Measurements from ENCODE around the gene RAB10.
"Not testable (repeated sequence)": the region's sequence is repeated elsewhere in the genome, so short reads cannot be mapped to it uniquely, and the experiment has no call there.

Gene RAB10

DNA sequence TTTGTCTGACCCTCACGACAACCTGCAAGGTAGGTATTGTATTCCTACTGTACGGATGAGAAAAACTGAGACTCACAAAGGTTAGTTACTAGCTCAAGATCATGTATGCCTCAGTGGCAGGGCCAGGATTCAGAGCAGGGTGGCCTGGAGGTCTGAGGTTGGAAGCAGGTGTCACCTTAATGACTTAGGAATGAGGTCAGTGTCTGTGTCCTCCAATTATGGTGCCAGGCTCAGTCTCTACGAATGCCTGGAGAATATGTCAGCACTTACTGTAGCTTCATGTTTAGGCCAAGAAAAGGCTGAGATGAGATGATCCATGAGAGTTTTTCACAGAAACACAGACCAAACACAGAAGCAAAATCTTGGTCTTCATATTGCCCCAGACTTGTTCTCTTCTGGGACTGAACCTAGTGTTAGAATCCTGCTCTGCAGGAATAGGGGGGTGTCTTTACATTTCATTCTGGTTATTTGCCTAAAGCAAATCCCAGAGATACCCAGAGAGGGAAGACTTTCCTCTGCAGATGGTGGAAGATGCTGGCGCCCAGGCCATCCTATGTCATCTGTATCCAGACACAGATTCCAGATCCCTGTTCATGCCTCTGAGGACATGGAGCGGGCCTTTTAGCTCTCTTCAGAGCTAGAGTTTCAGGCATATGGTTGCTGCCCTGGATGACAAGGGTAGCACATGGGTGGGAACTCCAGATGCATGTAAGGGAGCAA is 16.3 kb upstream of the RAB10 start:
- TF ChIP-seq, protein P1, sequence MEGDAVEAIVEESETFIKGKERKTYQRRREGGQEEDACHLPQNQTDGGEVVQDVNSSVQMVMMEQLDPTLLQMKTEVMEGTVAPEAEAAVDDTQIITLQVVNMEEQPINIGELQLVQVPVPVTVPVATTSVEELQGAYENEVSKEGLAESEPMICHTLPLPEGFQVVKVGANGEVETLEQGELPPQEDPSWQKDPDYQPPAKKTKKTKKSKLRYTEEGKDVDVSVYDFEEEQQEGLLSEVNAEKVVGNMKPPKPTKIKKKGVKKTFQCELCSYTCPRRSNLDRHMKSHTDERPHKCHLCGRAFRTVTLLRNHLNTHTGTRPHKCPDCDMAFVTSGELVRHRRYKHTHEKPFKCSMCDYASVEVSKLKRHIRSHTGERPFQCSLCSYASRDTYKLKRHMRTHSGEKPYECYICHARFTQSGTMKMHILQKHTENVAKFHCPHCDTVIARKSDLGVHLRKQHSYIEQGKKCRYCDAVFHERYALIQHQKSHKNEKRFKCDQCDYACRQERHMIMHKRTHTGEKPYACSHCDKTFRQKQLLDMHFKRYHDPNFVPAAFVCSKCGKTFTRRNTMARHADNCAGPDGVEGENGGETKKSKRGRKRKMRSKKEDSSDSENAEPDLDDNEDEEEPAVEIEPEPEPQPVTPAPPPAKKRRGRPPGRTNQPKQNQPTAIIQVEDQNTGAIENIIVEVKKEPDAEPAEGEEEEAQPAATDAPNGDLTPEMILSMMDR (IDR thresholded peaks at IDR 0.05; ENCODE audit: low read depth, low read length): no peak
- DNase-seq (ENCODE audit: extremely low read depth, low read depth): no peak

DNA sequence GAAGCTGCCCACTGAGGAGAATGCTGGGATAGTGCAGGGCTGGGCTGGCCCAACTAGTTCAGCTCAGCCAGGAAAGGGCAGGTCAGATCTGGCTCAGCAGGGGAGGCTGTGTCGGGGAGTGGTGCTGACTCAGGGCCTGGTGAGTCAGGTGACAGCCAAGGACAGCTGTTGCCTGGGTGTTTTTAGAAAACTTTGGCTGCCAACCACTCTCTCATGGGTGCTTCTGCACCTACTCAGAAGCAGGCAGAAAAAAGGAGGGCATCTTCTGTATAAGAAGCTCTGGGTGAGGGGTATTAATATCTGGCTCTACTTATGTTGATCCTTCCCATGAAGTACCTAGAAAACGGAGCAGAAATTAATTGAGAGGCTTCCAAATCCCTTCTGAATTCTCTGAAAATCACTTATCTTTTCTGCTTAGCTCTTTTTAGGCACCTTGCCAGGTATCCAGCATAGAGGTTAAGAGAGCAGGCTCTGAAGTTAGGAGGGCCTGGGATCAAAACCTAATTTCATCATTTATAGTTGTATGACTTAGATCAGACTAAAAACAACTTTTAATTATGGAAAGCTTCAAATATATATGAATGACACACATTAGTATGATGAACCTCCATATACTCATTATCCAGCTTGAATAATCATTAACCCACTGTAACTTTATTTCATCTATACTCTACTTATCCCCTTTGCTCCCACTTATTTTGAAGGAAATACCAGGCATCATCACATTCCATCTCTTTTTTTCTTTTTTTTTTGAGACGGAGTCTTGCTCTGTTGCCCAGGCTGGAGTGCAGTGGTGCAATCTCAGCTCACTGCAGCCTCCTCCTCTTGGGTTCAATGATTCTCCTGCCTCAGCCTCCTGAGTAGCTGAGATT is 15.5 kb upstream of the RAB10 start:
- TF ChIP-seq, protein P1 (IDR thresholded peaks at IDR 0.05; ENCODE audit: low read depth, low read length): no peak
- DNase-seq (ENCODE audit: extremely low read depth, low read depth): peak; percentile 52

DNA sequence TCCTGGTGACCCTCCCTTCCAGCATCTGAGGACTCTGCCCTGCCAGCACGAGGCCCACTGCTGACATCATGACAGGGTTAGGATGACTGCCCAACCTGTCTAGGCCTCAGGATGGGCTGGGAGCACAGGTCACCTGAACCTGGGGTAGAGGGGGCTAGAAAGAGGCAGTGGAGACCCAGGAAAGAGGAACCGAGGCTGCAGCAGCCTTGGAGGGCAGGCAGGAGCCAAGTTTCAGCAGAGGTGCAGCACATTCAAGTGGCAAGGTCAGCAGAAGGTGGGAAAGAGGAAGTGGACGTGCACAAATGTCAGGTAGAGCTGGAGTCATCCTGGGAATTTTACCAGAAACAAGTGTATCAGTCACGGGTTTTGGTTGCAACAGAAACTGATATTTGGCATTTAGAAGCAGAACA is 13.6 kb upstream of the RAB10 start:
- no peak for DNase-seq (ENCODE audit: extremely low read depth, low read depth)
- TF ChIP-seq, protein P1 (IDR thresholded peaks at IDR 0.05; ENCODE audit: low read depth, low read length): no peak

DNA sequence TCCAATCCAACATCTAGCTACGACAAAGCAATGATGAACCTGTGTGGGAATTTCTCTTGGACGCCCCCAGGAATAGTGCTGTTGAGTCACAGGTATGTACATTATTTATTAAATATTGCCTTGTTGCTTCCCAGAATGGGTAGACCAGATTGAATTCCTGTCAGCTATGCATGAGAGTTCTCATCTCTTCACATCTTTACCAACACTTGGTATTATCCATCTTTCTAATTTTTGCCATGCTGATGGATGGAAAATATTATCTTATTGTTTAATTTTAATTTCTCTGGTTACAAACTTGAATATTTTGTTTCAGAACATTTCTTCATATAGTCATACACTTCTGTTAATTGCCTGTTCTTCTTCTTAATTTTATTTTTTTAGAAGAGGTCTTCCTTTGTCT is 9.6 kb upstream of the RAB10 start:
- DNase-seq (ENCODE audit: extremely low read depth, low read depth): no peak
- TF ChIP-seq, protein P1 (IDR thresholded peaks at IDR 0.05; ENCODE audit: low read depth, low read length): no peak

DNA sequence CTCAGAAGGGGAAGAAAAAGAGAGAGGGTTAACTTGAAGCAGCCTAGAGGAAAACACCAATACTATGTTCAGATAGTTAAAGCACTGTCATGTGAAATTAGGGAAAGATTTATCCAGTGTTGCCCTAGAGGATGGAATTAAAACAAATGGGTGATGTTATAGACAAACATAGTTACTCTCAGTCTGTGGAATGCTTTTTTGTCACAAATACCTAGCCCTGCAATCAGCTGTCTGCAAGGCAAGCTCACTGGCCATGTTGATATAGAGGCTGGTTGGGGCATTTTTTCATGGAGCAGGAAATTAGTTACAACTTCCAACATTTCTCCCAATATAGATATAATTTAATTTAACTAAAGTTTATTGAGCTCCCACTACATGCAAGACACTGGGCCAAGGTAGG is 8.4 kb upstream of the RAB10 start:
- TF ChIP-seq, protein P1 (IDR thresholded peaks at IDR 0.05; ENCODE audit: low read depth, low read length): no peak

DNA sequence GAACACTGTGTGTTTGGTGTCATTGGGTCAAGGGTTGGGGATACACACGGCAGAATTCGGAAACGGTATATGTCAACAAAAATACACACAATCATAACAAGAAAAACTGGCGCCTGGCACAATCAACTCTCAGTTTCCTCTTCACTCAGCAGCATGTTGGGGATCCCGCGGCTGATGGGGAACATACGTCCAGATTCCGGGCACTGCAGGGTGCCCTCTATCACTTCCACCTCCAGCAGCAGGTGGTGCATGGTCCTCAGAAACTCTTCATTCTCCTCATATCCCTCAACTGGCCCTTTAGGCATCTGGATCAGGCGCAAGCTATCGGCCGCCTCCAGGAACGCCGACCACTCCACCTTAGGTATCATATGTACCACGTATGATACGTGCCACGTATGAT is 5.8 kb upstream of the RAB10 start:
- DNase-seq (ENCODE audit: extremely low read depth, low read depth): not testable (repeated sequence)

More for the DNA sequence above, 8.4 kb upstream of the RAB10 start:
- DNase-seq (ENCODE audit: extremely low read depth, low read depth): no peak

DNA sequence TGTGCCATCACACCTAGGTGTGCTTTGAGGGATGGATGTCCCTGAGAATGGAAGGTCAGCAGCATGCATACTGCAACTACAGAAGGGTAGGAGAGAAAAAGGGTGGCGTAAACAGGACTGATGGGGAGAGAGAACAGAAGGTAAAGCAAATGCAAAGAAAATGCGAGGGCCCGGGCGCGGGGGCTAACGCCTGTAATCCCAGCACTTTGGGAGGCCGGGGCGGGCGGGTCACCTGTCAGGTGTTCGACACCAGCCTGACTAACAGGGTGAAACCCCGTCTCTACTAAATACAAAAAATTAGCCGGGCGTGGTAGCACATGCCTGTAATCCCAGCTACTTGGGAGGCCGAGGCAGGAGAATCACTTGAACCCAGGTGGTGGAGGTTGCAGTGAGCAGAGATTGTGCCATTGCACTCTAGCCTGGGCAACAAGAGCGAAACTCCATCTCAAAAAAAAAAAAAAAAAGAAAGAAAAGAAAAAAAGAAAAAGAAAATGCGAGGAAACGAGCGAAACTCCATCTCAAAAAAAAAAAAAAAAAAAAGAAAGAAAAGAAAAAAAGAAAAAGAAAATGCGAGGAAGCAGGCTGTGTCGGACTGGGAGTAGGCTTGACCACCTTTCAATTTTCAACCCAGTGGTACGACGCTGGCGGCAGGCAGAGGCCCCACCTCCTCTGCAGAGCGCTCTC is 1.2 kb upstream of the RAB10 start:
- peak; percentile 12 for DNase-seq (ENCODE audit: extremely low read depth, low read depth)

DNA sequence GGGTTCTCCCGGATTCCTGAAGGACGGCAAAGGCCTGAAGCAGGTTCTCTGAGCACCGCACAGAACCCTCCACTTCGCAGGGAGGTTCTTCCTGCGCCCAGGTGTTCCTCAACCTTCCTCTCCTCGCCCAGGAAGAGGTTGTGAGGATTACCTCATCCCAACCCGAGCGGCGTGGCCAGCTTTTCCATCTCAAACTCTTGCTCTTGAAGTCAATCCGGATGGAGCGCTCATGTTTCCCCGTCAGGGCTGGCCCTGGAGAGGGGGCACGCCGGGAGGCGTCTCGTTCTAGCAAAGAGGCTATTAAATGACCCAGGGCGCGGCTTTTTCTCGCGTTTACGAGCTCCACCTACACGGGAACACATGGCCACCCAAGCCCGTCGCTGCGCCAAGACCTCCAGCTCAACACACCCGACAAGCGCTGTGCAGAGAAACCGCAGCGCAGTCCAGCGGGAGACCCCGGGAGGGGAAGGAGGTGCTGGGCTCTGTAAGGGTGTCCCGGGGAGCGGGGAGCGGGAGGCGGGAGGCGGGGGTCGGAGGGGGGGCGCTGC is 540 bp upstream of the RAB10 start:
- TF ChIP-seq, protein P1 (IDR thresholded peaks at IDR 0.05; ENCODE audit: low read depth, low read length): no peak
- peak; percentile 46 for DNase-seq (ENCODE audit: extremely low read depth, low read depth)
